GM06990 (cell line): ENCODE data around the gene DISC1.

Experiments used
- DNase-seq: peaks from one replicate; pipeline ENCODE4 v3.0.0-alpha.2; 2011; ENCODE audit not compliant: insufficient read length; ENCODE audit errors: extremely low read depth
- H3K27me3 ChIP-seq: replicated peaks from 2 replicates; pipeline ENCODE4 v1.6.0; 2011; ENCODE audit warnings: low read length; ENCODE audit not compliant: control insufficient read depth, insufficient read depth
- H3K36me3 ChIP-seq: 2 replicates; pipeline ENCODE4 v1.5.1; 2011; ENCODE audit warnings: low read length; ENCODE audit not compliant: control insufficient read depth, insufficient read depth
- H3K4me3 ChIP-seq: replicated peaks from 2 replicates; pipeline ENCODE4 v1.5.1; 2011; ENCODE audit warnings: low read depth, mild to moderate bottlenecking, control low read depth, low read length
- TF ChIP-seq, protein P1 (sequence below): IDR thresholded peaks from 2 replicates; pipeline ENCODE4 v1.5.1; 2011; ENCODE audit warnings: low read length, control low read depth, mild to moderate bottlenecking, inconsistent platforms; ENCODE audit not compliant: insufficient read depth, poor library complexity, severe bottlenecking

Gene DISC1

GRCh38 chr1:232057217-232057895, 430.8 kb downstream of the DISC1 start:
- TF ChIP-seq, protein P1, sequence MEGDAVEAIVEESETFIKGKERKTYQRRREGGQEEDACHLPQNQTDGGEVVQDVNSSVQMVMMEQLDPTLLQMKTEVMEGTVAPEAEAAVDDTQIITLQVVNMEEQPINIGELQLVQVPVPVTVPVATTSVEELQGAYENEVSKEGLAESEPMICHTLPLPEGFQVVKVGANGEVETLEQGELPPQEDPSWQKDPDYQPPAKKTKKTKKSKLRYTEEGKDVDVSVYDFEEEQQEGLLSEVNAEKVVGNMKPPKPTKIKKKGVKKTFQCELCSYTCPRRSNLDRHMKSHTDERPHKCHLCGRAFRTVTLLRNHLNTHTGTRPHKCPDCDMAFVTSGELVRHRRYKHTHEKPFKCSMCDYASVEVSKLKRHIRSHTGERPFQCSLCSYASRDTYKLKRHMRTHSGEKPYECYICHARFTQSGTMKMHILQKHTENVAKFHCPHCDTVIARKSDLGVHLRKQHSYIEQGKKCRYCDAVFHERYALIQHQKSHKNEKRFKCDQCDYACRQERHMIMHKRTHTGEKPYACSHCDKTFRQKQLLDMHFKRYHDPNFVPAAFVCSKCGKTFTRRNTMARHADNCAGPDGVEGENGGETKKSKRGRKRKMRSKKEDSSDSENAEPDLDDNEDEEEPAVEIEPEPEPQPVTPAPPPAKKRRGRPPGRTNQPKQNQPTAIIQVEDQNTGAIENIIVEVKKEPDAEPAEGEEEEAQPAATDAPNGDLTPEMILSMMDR, result no peak
- Histone ChIP-seq H3K4me3 (no peak overlapping the region), H3K27me3 (no peaks in the 10 kb centered on the region), H3K36me3 (no peaks in the 10 kb centered on the region)
- no peak for DNase-seq

DNA sequence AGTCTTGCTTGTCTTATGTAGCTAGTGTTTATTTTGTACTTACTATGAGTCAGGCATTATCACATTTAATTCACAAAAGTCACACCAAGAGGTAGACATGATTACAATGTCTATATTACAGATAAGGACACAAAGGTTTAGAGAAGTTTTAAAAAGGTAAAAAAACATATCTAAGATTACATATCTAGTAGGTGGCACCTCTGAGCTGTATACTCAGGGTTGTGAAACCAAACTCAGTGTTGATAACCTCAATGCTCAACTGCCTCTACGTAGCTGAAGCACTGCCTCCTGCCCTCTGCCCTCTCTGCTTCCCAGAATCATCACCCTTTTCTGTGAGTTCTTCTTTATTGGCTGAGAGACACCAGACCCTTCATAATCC, 431.3 kb downstream of the DISC1 start:
- no peaks in the 10 kb centered on the region for H3K36me3 ChIP-seq
- TF ChIP-seq, protein P1, result no peak
- no peak overlapping the region for H3K4me3 ChIP-seq
- no peak for DNase-seq
- H3K27me3 ChIP-seq, result no peaks in the 10 kb centered on the region

DNA sequence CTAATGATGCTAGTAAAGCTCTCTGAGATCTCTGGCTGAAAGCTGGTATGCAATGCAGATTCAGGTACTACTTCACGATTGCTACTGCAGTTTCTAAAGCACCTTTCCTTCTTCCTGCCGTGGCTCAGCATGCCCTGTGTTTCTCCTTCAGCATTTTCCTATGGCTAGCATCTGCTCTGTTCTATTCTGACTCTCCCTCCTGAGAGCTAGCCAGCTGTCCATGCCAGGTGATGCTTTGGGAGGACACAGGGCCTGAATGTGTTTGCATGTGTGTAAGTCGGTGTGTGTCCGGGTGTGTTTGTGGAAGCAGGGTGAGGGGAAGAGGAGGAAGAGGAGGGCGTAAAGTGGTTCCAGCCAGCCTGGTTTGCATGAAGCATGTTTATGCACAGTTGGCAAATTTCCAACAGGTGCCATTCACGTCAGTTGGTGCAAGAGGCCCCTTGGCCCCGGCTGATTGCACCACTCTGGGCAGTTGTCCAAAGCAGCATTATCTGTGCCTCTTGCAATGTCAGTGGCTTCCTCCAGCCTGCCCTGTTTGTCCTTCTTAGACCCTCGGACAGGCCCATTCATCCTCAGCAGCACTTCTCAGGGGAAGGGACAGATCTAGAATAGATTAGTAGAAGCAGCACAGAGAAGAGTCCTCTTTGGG, 433.3 kb downstream of the DISC1 start:
- DNase-seq, result no peak
- Histone ChIP-seq H3K4me3 (no peak overlapping the region), H3K36me3 (no peaks in the 10 kb centered on the region), H3K27me3 (no peaks in the 10 kb centered on the region)
- TF ChIP-seq, protein P1, result no peak

DNA sequence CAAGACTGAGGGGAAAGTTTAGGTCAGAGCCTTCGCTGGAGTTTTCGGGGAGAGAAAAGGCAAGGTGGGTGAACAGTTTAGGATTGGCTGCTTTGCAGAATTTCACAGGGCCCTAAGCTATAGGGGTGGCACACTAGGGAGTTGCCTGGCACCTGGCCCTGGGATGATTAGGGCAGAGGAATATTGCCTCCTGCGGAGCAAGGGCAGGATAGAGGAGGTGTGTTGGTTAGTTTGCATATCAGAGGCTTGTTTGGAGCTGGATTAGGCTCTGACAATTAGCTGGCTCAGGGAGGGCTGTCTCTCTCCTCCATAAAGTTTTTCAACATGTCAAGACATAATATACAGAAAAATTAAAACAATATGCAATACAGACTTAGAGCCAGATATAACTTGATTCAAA, 436.4 kb downstream of the DISC1 start:
- H3K27me3 ChIP-seq, result no peaks in the 10 kb centered on the region
- TF ChIP-seq, protein P1, result no peak
- no peak for DNase-seq
- H3K4me3 ChIP-seq, result no peak overlapping the region
- no peaks in the 10 kb centered on the region for H3K36me3 ChIP-seq

GRCh38 chr1:232066521-232066920, 439.9 kb downstream of the DISC1 start:
- no peaks in the 10 kb centered on the region for H3K36me3 ChIP-seq
- no peak overlapping the region for H3K4me3 ChIP-seq
- no peak for DNase-seq
- no peaks in the 10 kb centered on the region for H3K27me3 ChIP-seq
- TF ChIP-seq, protein P1, result no peak

GRCh38 chr1:232074265-232074664, 447.7 kb downstream of the DISC1 start:
- Histone ChIP-seq H3K36me3 (no peaks in the 10 kb centered on the region), H3K27me3 (no peaks in the 10 kb centered on the region), H3K4me3 (no peak overlapping the region)
- TF ChIP-seq, protein P1, result no peak
- no peak for DNase-seq
